HG03571 (cell line): Measurements from ENCODE around the gene MMP11.

ENCODE experiments used
- ATAC-seq: cut with Tn5 transposase; IDR thresholded peaks from one replicate; pipeline ENCODE4 v1.9.1; 2021; ENCODE audit not compliant: unreplicated experiment

MMP11 gene

GRCh38 chr22:23827351-23827995 lies 54.8 kb downstream of the MMP11 start:
- no peak for ATAC-seq

- ATAC-seq: no peak
These were observed 56.4 kb downstream of the MMP11 start for GRCh38 chr22:23828800-23829680.

- no peak for ATAC-seq
These were observed 57.3 kb downstream of the MMP11 start for GRCh38 chr22:23829845-23830372.

DNA sequence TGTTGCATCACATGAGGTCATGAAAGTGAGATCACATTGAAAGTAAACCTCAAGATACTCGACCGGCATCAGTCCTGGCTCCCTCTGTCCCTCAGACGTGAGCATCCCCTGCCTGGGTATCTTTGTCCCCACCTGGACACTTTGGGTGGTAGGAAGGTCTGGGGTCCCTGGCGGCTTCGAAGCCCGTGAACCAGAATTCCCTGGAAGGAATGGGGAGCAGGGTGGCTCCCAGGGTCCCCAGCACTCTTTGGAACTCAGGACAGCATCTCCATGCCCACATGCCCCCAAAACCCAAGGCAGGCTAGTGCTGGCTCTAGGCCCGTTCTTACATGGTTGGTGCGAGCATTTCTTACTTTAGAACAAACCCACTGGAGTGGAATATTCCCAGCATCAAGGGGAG lies 58.6 kb downstream of the MMP11 start:
- no peak for ATAC-seq

GRCh38 chr22:23831781-23832180 lies 59.1 kb downstream of the MMP11 start:
- no peak for ATAC-seq

GRCh38 chr22:23832226-23833016 lies 59.8 kb downstream of the MMP11 start:
- no peak for ATAC-seq

DNA sequence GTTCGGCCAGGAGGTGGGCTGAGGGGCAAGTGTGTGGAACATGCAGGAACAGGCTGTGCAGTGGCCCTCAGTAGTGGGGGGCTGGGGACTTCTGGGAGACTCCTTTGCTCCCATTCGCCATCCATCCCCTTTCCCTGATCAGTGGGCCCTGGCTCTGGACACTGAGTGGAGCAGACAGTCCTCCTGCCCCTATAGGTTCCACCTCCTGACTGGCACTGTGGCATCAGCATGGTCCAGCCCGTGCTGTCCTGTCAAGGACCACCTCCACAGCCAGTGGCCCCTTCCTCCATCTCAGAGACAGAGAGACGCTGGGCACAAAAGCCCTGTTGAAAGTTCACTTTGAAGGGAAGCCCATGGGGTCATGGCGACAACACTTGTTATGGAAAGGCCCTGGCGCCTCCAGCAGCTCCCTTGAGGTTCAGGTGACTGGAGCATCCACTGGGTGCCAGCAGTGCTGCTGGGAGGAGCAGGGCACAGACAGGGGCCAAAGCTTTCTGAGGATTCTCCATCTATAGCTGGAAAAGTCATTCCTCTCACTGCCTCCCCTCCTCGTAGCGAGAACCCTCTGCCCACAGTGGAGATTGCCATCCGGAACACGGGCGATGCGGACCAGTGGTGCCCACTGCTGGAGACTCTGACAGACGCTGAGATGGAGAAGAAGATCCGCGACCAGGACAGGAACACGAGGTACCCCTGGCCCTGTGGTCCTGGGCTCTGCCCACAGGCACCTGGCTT lies 60.5 kb downstream of the MMP11 start:
- ATAC-seq: no peak
